HUES6 (cell line): ENCODE data around the gene ZFP36L1.

Source experiments
- H3K27ac ChIP-seq: 2 replicates; pipeline ENCODE4 v1.7.0; 2013; ENCODE audit warnings: low read depth, mild to moderate bottlenecking, low read length, inconsistent platforms
- H3K27me3 ChIP-seq: 2 replicates; pipeline ENCODE4 v1.6.1; 2013; ENCODE audit warnings: low read length; ENCODE audit not compliant: control insufficient read depth, insufficient read depth
- H3K36me3 ChIP-seq: 2 replicates; pipeline ENCODE4 v1.6.1; 2013; ENCODE audit warnings: low read length; ENCODE audit not compliant: control insufficient read depth, insufficient read depth
- H3K4me1 ChIP-seq: 2 replicates; pipeline ENCODE4 v1.6.1; 2013; ENCODE audit warnings: low read length; ENCODE audit not compliant: control insufficient read depth, insufficient read depth
- H3K4me3 ChIP-seq: 2 replicates; pipeline ENCODE4 v1.5.1; 2013; ENCODE audit warnings: low read depth, low read length
- H3K9ac ChIP-seq: one replicate; pipeline ENCODE4 v1.6.1; 2013; ENCODE audit warnings: mild to moderate bottlenecking, low read length
- H3K9me3 ChIP-seq: 2 replicates; pipeline ENCODE4 v1.6.1; 2013; ENCODE audit warnings: low read depth, low read length; ENCODE audit not compliant: control insufficient read depth, insufficient read depth

ZFP36L1 gene

GRCh38 chr14:68815298-68816182 lies 22.7 kb upstream of the ZFP36L1 start:
- H3K27me3 ChIP-seq = no peaks in the 10 kb centered on the region
- H3K27ac ChIP-seq = peak overlapping the region; percentile 96
- peaks cover 56% of the 10 kb centered on the region for H3K4me1 ChIP-seq
- H3K36me3 ChIP-seq = no peaks in the 10 kb centered on the region
- no peaks in the 10 kb centered on the region for H3K9me3 ChIP-seq
- peak overlapping the region; percentile 57 for H3K4me3 ChIP-seq
- H3K9ac ChIP-seq = peak overlapping the region; percentile 95

GRCh38 chr14:68814539-68815297 lies 21.9 kb upstream of the ZFP36L1 start:
- peaks cover 49% of the 10 kb centered on the region for H3K4me1 ChIP-seq
- H3K27me3 ChIP-seq = no peaks in the 10 kb centered on the region
- H3K27ac ChIP-seq = no peak overlapping the region; the same call in 1 of the 2 replicates
- peak overlapping the region; percentile 9; the same call in 1 of the 2 replicates for H3K4me3 ChIP-seq
- no peaks in the 10 kb centered on the region for H3K36me3 ChIP-seq
- no peaks in the 10 kb centered on the region for H3K9me3 ChIP-seq
- peak overlapping the region; percentile 2 for H3K9ac ChIP-seq

GRCh38 chr14:68814238-68814538 lies 21.3 kb upstream of the ZFP36L1 start:
- Histone ChIP-seq H3K27me3 (no peaks in the 10 kb centered on the region), H3K4me3 (no peak overlapping the region), H3K4me1 (peaks cover 47% of the 10 kb centered on the region), H3K36me3 (no peaks in the 10 kb centered on the region), H3K9ac (no peak overlapping the region), H3K9me3 (no peaks in the 10 kb centered on the region), H3K27ac (no peak overlapping the region)

- H3K4me1 ChIP-seq = peaks cover 45% of the 10 kb centered on the region
- no peak overlapping the region for H3K9ac ChIP-seq
Observed at GRCh38 chr14:68813318-68813838, 20.5 kb upstream of the ZFP36L1 start.

GRCh38 chr14:68811171-68811570 lies 18.3 kb upstream of the ZFP36L1 start:
- Histone ChIP-seq H3K4me1 (peaks cover 48% of the 10 kb centered on the region), H3K9me3 (no peaks in the 10 kb centered on the region), H3K36me3 (no peaks in the 10 kb centered on the region), H3K9ac (no peak overlapping the region), H3K27ac (no peak overlapping the region), H3K27me3 (no peaks in the 10 kb centered on the region), H3K4me3 (no peak overlapping the region)

More at GRCh38 chr14:68813318-68813838, 20.5 kb upstream of the ZFP36L1 start:
- no peak overlapping the region for H3K27ac ChIP-seq
- no peaks in the 10 kb centered on the region for H3K36me3 ChIP-seq
- no peaks in the 10 kb centered on the region for H3K27me3 ChIP-seq
- no peaks in the 10 kb centered on the region for H3K9me3 ChIP-seq
- no peak overlapping the region for H3K4me3 ChIP-seq

GRCh38 chr14:68810173-68811153 lies 17.6 kb upstream of the ZFP36L1 start:
- H3K4me3 ChIP-seq = no peak overlapping the region
- no peaks in the 10 kb centered on the region for H3K27me3 ChIP-seq
- H3K9ac ChIP-seq = no peak overlapping the region
- no peaks in the 10 kb centered on the region for H3K36me3 ChIP-seq
- no peaks in the 10 kb centered on the region for H3K9me3 ChIP-seq
- H3K27ac ChIP-seq = no peak overlapping the region
- peaks cover 41% of the 10 kb centered on the region for H3K4me1 ChIP-seq

GRCh38 chr14:68809524-68809923 lies 16.7 kb upstream of the ZFP36L1 start:
- Histone ChIP-seq H3K4me3 (no peak overlapping the region), H3K9ac (no peak overlapping the region), H3K27me3 (no peaks in the 10 kb centered on the region), H3K9me3 (peaks cover 6% of the 10 kb centered on the region), H3K27ac (no peak overlapping the region), H3K36me3 (no peaks in the 10 kb centered on the region), H3K4me1 (peaks cover 32% of the 10 kb centered on the region)

GRCh38 chr14:68808696-68809480 lies 16.0 kb upstream of the ZFP36L1 start:
- H3K9ac ChIP-seq = no peak overlapping the region
- H3K4me3 ChIP-seq = no peak overlapping the region
- H3K4me1 ChIP-seq = peaks cover 26% of the 10 kb centered on the region; the same call in 1 of the 2 replicates
- H3K9me3 ChIP-seq = peaks cover 10% of the 10 kb centered on the region
- H3K36me3 ChIP-seq = no peaks in the 10 kb centered on the region
- no peak overlapping the region for H3K27ac ChIP-seq
- no peaks in the 10 kb centered on the region for H3K27me3 ChIP-seq

GRCh38 chr14:68807987-68808386 lies 15.1 kb upstream of the ZFP36L1 start:
- Histone ChIP-seq H3K9me3 (peaks cover 12% of the 10 kb centered on the region), H3K27me3 (no peaks in the 10 kb centered on the region), H3K27ac (no peak overlapping the region), H3K9ac (no peak overlapping the region), H3K4me3 (no peak overlapping the region), H3K36me3 (no peaks in the 10 kb centered on the region), H3K4me1 (peaks cover 18% of the 10 kb centered on the region; the same call in 1 of the 2 replicates)

GRCh38 chr14:68807148-68807600 lies 14.3 kb upstream of the ZFP36L1 start:
- H3K27ac ChIP-seq = no peak overlapping the region
- no peak overlapping the region for H3K9ac ChIP-seq
- H3K9me3 ChIP-seq = peaks cover 14% of the 10 kb centered on the region
- no peaks in the 10 kb centered on the region for H3K27me3 ChIP-seq
- no peak overlapping the region for H3K4me3 ChIP-seq
- H3K36me3 ChIP-seq = no peaks in the 10 kb centered on the region
- peaks cover 18% of the 10 kb centered on the region; the same call in 1 of the 2 replicates for H3K4me1 ChIP-seq
